ENCODE results near the gene ARHGEF2. TPM values are rescaled to one million over a fixed set of nuclear protein-coding genes. Genes with fewer than 3 reads are reported as not detected.

ARHGEF2 gene
- total RNA-seq, 1 experiment from 2014 or later: 69.5 TPM

DNA sequence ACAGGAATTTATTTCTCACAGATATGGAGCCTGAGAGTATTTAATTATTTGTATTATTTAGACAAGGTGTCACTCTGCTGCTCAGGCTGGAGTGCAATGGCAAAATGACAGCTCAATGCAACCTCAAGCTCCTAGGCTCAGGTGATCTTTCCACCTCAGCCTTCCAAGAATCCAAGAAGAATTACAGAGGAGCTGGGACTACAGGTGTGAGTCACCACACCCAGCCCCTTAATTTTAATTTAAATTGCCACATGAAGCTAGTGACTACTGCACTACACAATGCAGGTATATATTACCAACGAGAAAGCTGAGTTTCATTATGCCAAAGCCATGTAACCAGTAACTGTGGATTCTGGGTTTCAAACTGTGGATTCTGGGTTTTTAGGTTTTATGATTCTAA, 46.3 kb downstream of the ARHGEF2 start:
- H3K36me3 Mint-ChIP-seq: peaks cover 56% of the 10 kb centered on the region
- no peak overlapping the region for H3K27ac Mint-ChIP-seq
- H3K4me1 Mint-ChIP-seq: peaks cover 15% of the 10 kb centered on the region
- DNase-seq (ENCODE audit: low spot score) (no peak), ATAC-seq (no peak)
- H3K27me3 Mint-ChIP-seq (ENCODE audit: low read depth): no peaks in the 10 kb centered on the region
- peak overlapping the region; percentile 45 for H3K4me3 Mint-ChIP-seq
- H3K9me3 Mint-ChIP-seq: no peaks in the 10 kb centered on the region
- CTCF ChIA-PET: interaction anchor here (0.7 to 4.4 kb wide), 3 partner anchors 47 to 76 kb away, joined by 5 to 26 read pairs (median 5); no protein-coding TSS in a partner anchor
- TF ChIP-seq, protein P1, sequence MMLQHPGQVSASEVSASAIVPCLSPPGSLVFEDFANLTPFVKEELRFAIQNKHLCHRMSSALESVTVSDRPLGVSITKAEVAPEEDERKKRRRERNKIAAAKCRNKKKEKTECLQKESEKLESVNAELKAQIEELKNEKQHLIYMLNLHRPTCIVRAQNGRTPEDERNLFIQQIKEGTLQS (CRISPR knock-in tag; conservative IDR thresholded peaks at IDR 0.05): no peak
- TF ChIP-seq AR (CRISPR knock-in tag; IDR thresholded peaks at IDR 0.05) (no peak), AFF4 (CRISPR knock-in tag; IDR thresholded peaks at IDR 0.05; ENCODE audit: borderline replicate concordance) (no peak), ZNF317 (CRISPR knock-in tag; IDR thresholded peaks at IDR 0.05; ENCODE audit: borderline replicate concordance, low read depth) (no peak), FOXJ3 (CRISPR knock-in tag; IDR thresholded peaks at IDR 0.05; ENCODE audit: borderline replicate concordance) (no peak), MXD4 (CRISPR knock-in tag; IDR thresholded peaks at IDR 0.05; ENCODE audit: borderline replicate concordance) (no peak), CREB1 (CRISPR knock-in tag; IDR thresholded peaks at IDR 0.05) (no peak), SP1 (CRISPR knock-in tag; conservative IDR thresholded peaks at IDR 0.05) (no peak), JAZF1 (CRISPR knock-in tag; IDR thresholded peaks at IDR 0.05) (no peak), ERG (CRISPR knock-in tag; IDR thresholded peaks at IDR 0.05) (no peak), PRRX2 (CRISPR knock-in tag; IDR thresholded peaks at IDR 0.05) (no peak), ESRRA (CRISPR knock-in tag; IDR thresholded peaks at IDR 0.05; ENCODE audit: borderline replicate concordance) (no peak), MLX (CRISPR knock-in tag; IDR thresholded peaks at IDR 0.05) (no peak), ETV6 (CRISPR knock-in tag; IDR thresholded peaks at IDR 0.05) (no peak), CBFB (CRISPR knock-in tag; IDR thresholded peaks at IDR 0.05; ENCODE audit: low read depth) (no peak), TEAD1 (CRISPR knock-in tag; IDR thresholded peaks at IDR 0.05) (no peak), ZSCAN18 (CRISPR knock-in tag; IDR thresholded peaks at IDR 0.05) (no peak), ZNF232 (CRISPR knock-in tag; IDR thresholded peaks at IDR 0.05) (no peak)
- TF ChIP-seq, protein P2, sequence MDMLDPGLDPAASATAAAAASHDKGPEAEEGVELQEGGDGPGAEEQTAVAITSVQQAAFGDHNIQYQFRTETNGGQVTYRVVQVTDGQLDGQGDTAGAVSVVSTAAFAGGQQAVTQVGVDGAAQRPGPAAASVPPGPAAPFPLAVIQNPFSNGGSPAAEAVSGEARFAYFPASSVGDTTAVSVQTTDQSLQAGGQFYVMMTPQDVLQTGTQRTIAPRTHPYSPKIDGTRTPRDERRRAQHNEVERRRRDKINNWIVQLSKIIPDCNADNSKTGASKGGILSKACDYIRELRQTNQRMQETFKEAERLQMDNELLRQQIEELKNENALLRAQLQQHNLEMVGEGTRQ (CRISPR knock-in tag; IDR thresholded peaks at IDR 0.05): no peak
- POLR2A ChIA-PET: no interaction called here
